Measurements from ENCODE around the gene UBE2E3. TPM values are rescaled to one million over a fixed set of nuclear protein-coding genes. Genes with fewer than 3 reads are reported as not detected.
"Not testable (repeated sequence)": the region's sequence is repeated elsewhere in the genome, so short reads cannot be mapped to it uniquely, and the experiment has no call there.

UBE2E3 gene
- total RNA-seq, 2 experiments from 2014 or later, result 25.8 to 29.5 TPM

DNA sequence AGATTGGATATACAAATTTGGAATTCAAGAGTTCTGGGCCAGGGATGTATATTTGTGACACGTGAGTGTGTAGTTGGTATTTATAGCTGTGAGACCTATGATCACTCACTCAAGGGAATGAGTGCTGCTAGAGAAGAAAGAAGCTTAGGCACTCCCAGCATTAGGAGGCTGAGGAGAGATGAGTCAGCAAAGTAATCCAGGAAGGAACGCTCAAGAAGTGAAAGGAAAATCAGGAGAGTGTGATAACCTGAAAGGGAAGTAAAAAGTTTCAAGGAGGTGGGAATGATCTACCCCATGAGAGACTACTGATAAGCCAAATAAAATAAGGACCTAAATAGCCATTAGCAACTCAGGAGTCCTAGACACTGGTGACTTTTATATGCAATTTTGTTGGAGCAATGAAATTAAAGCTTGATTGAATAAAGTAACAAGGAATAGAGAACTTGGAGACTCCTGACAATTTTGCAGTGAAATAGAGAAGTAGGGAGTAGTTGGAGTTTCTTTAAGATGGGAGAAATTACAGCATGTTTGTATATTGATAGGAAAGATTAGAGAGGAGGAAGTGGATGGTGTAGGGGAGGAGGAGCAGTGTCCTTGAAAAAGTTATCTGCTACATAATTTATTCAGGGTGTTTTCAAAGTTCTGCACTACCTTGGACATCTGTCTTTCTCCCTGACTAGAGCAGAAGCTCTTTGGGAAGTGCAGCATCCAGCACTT, 89.9 kb downstream of the UBE2E3 start:
- no peak for DNase-seq
- intact Hi-C loops (cut with micrococcal nuclease), result loop anchor here (10.0 kb wide), 2 partner anchors 825 to 1585 kb away; partner anchors contain the start of gene ITPRID2
- Mint-ChIP-seq H3K27ac (no peak overlapping the region), H3K36me3 (ENCODE audit: low read depth) (no peaks in the 10 kb centered on the region), H3K4me1 (ENCODE audit: low read depth) (peaks cover 6% of the 10 kb centered on the region), H3K9me3 (no peaks in the 10 kb centered on the region), H3K27me3 (ENCODE audit: low read depth) (no peaks in the 10 kb centered on the region), H3K4me3 (no peak overlapping the region)
- CTCF ChIA-PET, result interaction anchor here (0.7 kb wide), 2 partner anchors 11 to 15 kb away, joined by 3 read pairs; no protein-coding TSS in a partner anchor

DNA sequence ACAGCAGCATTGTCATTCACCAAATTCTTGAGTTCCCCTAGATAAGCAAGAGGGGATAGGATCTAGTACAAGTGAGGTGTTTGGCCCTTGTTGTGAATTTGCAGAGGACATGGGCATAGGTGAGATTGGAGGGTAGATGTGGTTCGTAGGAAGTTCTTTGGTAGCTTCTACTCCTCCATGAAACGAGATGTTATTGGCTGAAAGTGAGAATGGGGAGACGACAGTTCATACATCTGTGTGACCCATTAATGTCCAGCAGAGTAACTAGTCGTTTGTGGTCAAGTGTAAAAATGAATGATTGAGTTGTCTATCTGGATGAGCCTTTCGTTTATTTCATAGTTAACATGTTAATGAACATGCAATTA, 90.4 kb downstream of the UBE2E3 start:
- no peaks in the 10 kb centered on the region for H3K36me3 Mint-ChIP-seq (ENCODE audit: low read depth)
- peaks cover 6% of the 10 kb centered on the region for H3K4me1 Mint-ChIP-seq (ENCODE audit: low read depth)
- H3K27me3 Mint-ChIP-seq (ENCODE audit: low read depth), result no peaks in the 10 kb centered on the region
- no peak for DNase-seq
- CTCF ChIA-PET, result interaction anchor here (0.7 kb wide), 2 partner anchors 12 to 15 kb away, joined by 3 read pairs; no protein-coding TSS in a partner anchor
- intact Hi-C loops (cut with micrococcal nuclease), result loop anchor here (10.0 kb wide), 2 partner anchors 824 to 1584 kb away; partner anchors contain the start of gene ITPRID2
- no peaks in the 10 kb centered on the region for H3K9me3 Mint-ChIP-seq
- H3K4me3 Mint-ChIP-seq, result no peak overlapping the region
- H3K27ac Mint-ChIP-seq, result no peak overlapping the region

DNA sequence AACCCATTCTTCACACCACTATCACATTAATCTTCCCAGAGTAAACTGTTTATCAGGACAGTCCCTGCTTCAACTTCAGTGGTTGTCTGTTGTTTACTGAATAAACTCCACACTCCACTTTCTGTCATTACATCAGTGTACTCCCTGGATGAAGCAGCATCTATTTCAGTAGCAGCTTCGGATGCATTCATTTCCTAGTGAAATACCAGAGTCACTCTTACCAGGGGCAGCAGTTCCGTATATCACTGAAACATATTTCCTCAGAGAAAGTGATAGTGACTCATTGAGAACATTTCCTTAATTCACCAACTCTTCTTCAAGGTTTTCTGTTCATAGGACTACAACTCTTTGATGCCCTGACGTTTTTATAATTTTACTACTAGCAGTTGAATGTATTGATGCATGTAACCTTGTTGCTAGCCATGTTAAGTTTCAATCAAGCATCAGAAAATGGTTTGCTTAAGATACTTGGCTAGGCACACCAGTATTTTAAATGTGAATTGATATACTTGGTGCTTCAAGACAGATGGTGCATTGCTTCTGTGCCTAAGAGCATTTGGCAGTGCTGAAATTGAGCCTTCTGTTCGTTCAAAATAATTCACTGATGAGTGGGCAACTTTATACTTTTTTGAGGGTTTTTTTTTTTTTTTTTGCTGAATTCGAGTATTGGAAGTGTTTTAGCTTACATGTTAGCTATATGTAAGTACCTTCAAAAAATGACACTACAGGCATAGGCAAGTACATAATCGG, 92.3 kb downstream of the UBE2E3 start:
- CTCF ChIA-PET, result interaction anchor here (0.7 to 1.6 kb wide), 3 partner anchors 424 to 642 kb away, joined by 4 to 6 read pairs (median 5); no protein-coding TSS in a partner anchor
- Mint-ChIP-seq H3K4me3 (no peak overlapping the region), H3K9me3 (no peaks in the 10 kb centered on the region), H3K4me1 (ENCODE audit: low read depth) (peaks cover 6% of the 10 kb centered on the region), H3K36me3 (ENCODE audit: low read depth) (no peaks in the 10 kb centered on the region), H3K27ac (no peak overlapping the region), H3K27me3 (ENCODE audit: low read depth) (no peaks in the 10 kb centered on the region)
- intact Hi-C loops (cut with micrococcal nuclease), result loop anchor here (10.0 kb wide), 2 partner anchors 822 to 1582 kb away; partner anchors contain the start of gene ITPRID2
- no peak for DNase-seq

DNA sequence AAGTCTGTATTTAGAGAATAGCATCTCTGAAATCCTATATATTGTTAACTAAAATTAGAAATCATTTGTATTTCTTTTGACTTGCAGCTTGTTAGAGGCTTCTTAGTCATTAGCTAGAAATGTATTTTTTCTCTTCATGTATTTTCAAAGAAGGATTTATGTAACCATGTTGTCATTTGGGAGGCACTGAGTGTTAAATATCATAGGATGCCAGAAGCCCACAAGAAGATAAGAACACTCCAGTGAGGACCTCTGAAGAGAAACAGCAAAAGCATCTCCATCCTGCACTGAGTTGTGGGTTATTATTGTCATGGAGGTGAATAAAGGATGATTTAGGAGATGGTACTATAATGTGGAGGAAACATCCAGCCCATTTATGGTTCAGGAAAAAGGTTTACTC, 93.5 kb downstream of the UBE2E3 start:
- H3K27me3 Mint-ChIP-seq (ENCODE audit: low read depth), result no peaks in the 10 kb centered on the region
- H3K9me3 Mint-ChIP-seq, result no peaks in the 10 kb centered on the region
- H3K4me1 Mint-ChIP-seq (ENCODE audit: low read depth), result peaks cover 6% of the 10 kb centered on the region
- no peak overlapping the region for H3K4me3 Mint-ChIP-seq
- DNase-seq, result no peak
- intact Hi-C loops (cut with micrococcal nuclease), result loop anchor here (10.0 kb wide), 2 partner anchors 821 to 1581 kb away; partner anchors contain the start of gene ITPRID2
- no peak overlapping the region for H3K27ac Mint-ChIP-seq
- H3K36me3 Mint-ChIP-seq (ENCODE audit: low read depth), result no peaks in the 10 kb centered on the region
- CTCF ChIA-PET, result interaction anchor here (1.6 kb wide), 1 partner anchor 641 kb away, joined by 6 read pairs; no protein-coding TSS in a partner anchor

DNA sequence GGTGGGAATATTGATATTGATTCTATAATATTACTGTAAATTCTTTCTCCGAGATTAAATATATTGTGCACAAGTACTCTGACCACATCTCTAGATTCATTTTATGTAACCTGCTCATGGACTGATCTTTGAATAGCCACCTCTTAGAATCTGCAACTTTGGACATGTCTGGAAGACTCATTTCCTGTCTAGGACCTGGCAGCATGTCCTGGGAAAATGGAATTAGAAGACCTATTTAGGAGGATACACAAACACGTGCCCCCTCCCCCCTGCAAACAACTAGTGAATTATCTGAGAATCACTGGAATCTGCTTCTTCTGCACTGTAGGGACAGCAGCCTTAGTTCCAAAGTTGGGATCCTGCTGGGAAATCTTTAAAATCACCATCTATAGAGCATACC, 94.1 kb downstream of the UBE2E3 start:
- Mint-ChIP-seq H3K9me3 (no peaks in the 10 kb centered on the region), H3K4me1 (ENCODE audit: low read depth) (peaks cover 6% of the 10 kb centered on the region)
- intact Hi-C loops (cut with micrococcal nuclease), result loop anchor here (10.0 kb wide), 2 partner anchors 820 to 1580 kb away; partner anchors contain the start of gene ITPRID2

DNA sequence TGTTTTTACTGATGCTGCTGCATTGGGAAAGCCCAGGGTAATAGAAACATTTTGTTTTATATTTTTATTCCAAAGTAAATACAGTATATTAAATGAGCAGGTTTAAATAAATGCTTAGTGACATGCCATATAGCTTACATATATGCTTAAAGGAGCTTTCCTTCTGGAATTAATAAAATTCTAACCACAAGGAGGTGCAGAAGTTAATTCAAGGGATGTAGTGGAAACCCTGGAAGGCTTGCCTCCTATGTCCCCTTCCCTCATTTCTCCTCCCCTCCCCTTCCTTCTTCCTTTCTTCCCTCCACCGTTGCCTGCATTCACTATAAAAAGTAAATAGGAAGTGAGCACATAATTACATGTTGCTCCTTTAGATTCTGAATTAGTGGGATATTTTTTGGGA, 96.3 kb downstream of the UBE2E3 start:
- CTCF ChIA-PET, result interaction anchor here (1.9 kb wide), 1 partner anchor 638 kb away, joined by 11 read pairs; no protein-coding TSS in a partner anchor
- intact Hi-C loops (cut with micrococcal nuclease), result loop anchor here (1.0 to 10.0 kb wide), 10 partner anchors 28 to 1578 kb away; partner anchors contain the start of genes ITGA4 and ITPRID2

More for the DNA sequence above, 94.1 kb downstream of the UBE2E3 start:
- Mint-ChIP-seq H3K27ac (no peak overlapping the region), H3K27me3 (ENCODE audit: low read depth) (no peaks in the 10 kb centered on the region), H3K36me3 (ENCODE audit: low read depth) (no peaks in the 10 kb centered on the region), H3K4me3 (no peak overlapping the region)
- DNase-seq, result no peak
- CTCF ChIA-PET, result interaction anchor here (1.6 kb wide), 1 partner anchor 641 kb away, joined by 6 read pairs; no protein-coding TSS in a partner anchor

DNA sequence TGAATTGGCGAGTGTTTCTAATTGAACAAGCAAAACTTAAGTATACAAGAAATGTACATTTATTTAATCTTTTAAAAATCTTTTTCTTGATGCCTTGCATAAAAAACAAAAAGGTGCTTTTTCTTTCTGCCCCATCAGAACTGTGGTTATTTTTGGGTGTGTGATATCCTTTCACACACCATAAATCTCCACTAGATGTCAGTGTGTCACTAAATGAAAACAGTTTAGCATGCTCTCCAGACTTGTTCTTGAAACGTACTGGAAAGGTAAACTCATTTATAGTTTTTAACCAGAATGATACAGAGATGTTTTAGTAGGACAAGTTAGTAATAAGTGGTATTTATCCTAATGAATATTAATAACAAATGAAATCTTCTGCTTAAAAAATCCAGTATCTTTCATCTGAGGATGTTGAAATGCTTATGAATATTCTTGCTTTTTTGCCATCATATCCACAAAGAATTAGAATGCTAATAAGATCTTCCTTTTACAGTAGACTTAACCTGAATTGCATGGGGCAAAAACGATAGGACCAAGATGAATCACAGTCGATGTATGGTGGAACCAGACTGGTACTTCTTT, 96.8 kb downstream of the UBE2E3 start:
- Mint-ChIP-seq H3K4me3 (no peak overlapping the region), H3K4me1 (ENCODE audit: low read depth) (peaks cover 6% of the 10 kb centered on the region), H3K27ac (no peak overlapping the region), H3K27me3 (ENCODE audit: low read depth) (no peaks in the 10 kb centered on the region), H3K9me3 (no peaks in the 10 kb centered on the region), H3K36me3 (ENCODE audit: low read depth) (no peaks in the 10 kb centered on the region)
- CTCF ChIA-PET, result interaction anchor here (0.8 to 1.9 kb wide), 2 partner anchors 389 to 637 kb away, joined by 3 to 11 read pairs; no protein-coding TSS in a partner anchor
- intact Hi-C loops (cut with micrococcal nuclease), result loop anchor here (1.0 to 10.0 kb wide), 10 partner anchors 27 to 1578 kb away; partner anchors contain the start of genes ITGA4 and ITPRID2
- DNase-seq, result peak; percentile 8

More for the DNA sequence above, 96.3 kb downstream of the UBE2E3 start:
- no peak for DNase-seq
- H3K9me3 Mint-ChIP-seq, result no peaks in the 10 kb centered on the region
- H3K27ac Mint-ChIP-seq, result no peak overlapping the region
- no peaks in the 10 kb centered on the region for H3K36me3 Mint-ChIP-seq (ENCODE audit: low read depth)
- H3K4me3 Mint-ChIP-seq, result no peak overlapping the region
- peaks cover 6% of the 10 kb centered on the region for H3K4me1 Mint-ChIP-seq (ENCODE audit: low read depth)
- H3K27me3 Mint-ChIP-seq (ENCODE audit: low read depth), result no peaks in the 10 kb centered on the region

DNA sequence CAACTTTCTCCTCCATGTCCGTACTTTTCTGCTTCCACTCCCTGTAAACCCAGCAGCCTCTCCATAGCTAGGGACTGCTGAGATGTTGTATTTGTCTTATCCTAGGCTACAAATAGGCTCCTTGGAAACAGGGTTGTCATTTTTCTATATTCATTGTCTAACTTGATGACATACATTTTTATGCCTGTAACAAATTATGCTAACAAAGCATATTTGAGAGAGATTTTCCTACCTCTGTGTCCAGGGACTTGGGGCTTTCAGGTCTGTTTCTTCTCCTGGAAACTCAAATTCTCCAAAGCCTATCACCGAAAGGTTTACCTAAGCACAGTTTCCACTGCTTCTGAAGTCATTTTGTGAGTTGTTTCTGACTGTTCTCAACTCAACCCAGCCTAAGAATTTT, 102.7 kb downstream of the UBE2E3 start:
- Mint-ChIP-seq H3K36me3 (ENCODE audit: low read depth) (no peaks in the 10 kb centered on the region), H3K27ac (no peak overlapping the region), H3K27me3 (ENCODE audit: low read depth) (peaks cover 4% of the 10 kb centered on the region), H3K4me1 (ENCODE audit: low read depth) (no peaks in the 10 kb centered on the region), H3K9me3 (no peaks in the 10 kb centered on the region), H3K4me3 (no peak overlapping the region)
- DNase-seq, result no peak
- intact Hi-C loops (cut with micrococcal nuclease), result no loop called here
- CTCF ChIA-PET, result interaction anchor here (1.5 kb wide), 1 partner anchor 383 kb away, joined by 5 read pairs; no protein-coding TSS in a partner anchor

DNA sequence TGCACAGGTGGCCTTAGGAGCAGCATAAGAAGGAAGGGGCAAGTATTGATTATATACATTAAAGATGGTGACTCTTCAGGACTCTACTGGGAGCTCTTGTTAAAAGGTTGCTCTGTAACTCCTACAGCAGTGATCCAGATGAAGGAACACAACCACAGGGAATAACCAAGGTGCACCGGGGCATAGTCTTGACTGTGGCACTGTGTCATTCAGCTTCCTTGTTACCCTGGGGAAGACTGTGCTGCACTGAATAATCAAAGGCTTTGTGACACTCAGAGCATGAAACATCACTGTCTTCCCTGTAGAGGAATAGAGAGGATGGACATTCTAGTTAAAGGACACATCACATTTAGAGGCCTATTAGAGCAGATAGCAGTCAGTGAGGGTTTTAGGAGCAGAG, 105.3 kb downstream of the UBE2E3 start:
- Mint-ChIP-seq H3K9me3 (peaks cover 2% of the 10 kb centered on the region), H3K4me1 (ENCODE audit: low read depth) (no peaks in the 10 kb centered on the region), H3K36me3 (ENCODE audit: low read depth) (no peaks in the 10 kb centered on the region), H3K27me3 (ENCODE audit: low read depth) (peaks cover 4% of the 10 kb centered on the region), H3K4me3 (no peak overlapping the region), H3K27ac (no peak overlapping the region)
- intact Hi-C loops (cut with micrococcal nuclease), result no loop called here
- DNase-seq, result no peak
- CTCF ChIA-PET, result interaction anchor here (0.9 kb wide), 1 partner anchor 15 kb away, joined by 3 read pairs; no protein-coding TSS in a partner anchor

DNA sequence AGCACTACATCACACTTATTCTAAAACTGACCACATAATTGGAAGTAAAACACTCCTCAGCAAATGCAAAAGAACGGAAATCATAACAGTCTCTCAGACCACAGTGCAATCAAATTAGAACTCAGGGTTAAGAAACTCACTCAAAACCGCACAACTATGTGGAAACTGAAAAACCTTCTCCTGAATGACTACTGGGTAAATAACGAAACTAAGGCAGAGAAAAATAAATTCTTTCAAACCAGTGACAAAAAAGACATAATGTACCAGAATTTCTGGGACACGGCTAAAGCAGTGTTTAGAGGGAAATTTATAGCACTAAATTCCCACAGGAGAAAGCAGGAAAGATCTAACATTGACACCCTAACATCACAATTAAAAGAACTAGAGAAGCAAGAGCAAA, 111.5 kb downstream of the UBE2E3 start:
- DNase-seq; H3K27me3 Mint-ChIP-seq (ENCODE audit: low read depth); H3K36me3 Mint-ChIP-seq (ENCODE audit: low read depth); H3K4me1 Mint-ChIP-seq (ENCODE audit: low read depth); H3K4me3 Mint-ChIP-seq; CTCF ChIA-PET; H3K27ac Mint-ChIP-seq; intact Hi-C loops (cut with micrococcal nuclease): not testable (repeated sequence)
- peaks cover 30% of the 10 kb centered on the region for H3K9me3 Mint-ChIP-seq

DNA sequence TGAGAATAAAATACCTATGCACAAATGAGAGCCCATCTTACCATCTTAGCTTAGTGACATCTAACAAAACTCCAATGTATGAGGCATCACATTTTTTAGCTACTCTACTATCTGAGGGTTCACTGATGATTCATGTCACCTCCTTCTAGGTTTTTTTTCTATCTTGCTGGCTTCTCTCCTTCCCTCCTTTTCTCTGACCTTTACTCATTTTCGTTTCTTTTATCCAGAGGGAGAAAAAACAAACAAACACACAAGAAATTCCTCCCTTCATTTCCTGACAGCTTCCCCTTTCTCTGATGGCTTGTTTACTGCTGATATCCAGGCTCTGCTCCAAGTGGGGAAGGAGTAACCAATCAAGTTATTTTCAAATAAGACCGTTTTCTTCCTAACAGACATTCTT, 115.1 kb downstream of the UBE2E3 start:
- H3K36me3 Mint-ChIP-seq (ENCODE audit: low read depth), result peaks cover 8% of the 10 kb centered on the region
- CTCF ChIA-PET, result no interaction called here
- intact Hi-C loops (cut with micrococcal nuclease), result no loop called here

More for the DNA sequence above, 115.1 kb downstream of the UBE2E3 start:
- H3K4me1 Mint-ChIP-seq (ENCODE audit: low read depth), result no peaks in the 10 kb centered on the region
- H3K27me3 Mint-ChIP-seq (ENCODE audit: low read depth), result peaks cover 2% of the 10 kb centered on the region
- DNase-seq, result no peak
- H3K9me3 Mint-ChIP-seq, result peaks cover 28% of the 10 kb centered on the region
- H3K27ac Mint-ChIP-seq, result no peak overlapping the region
- no peak overlapping the region for H3K4me3 Mint-ChIP-seq

All from activated naive CD4-positive, alpha-beta T cell treated with anti-CD3 and anti-CD28 coated beads for 36 hours (primary cell).